ENCODE results near the gene NEUROG1. TPM values are rescaled to one million over a fixed set of nuclear protein-coding genes. Genes with fewer than 3 reads are reported as not detected.

Gene NEUROG1
- total and polyA plus RNA-seq, 2 of the 13 experiments (the other 11 are each of a cell fraction or from before 2014, with no cell fraction given) = not detected

GRCh38 chr5:135491552-135492318, 44.0 kb downstream of the NEUROG1 start (continued):
- TF ChIP-seq ZXDC (CRISPR knock-in tag; IDR thresholded peaks at IDR 0.05) (no peak), MED13 (CRISPR knock-in tag; IDR thresholded peaks at IDR 0.05) (no peak), ZNF382 (CRISPR knock-in tag; IDR thresholded peaks at IDR 0.05; ENCODE audit: borderline replicate concordance) (no peak), ZNF768 (CRISPR knock-in tag; IDR thresholded peaks at IDR 0.05) (peak; percentile 11; the same call in 1 of the 2 replicates), PLRG1 (conservative IDR thresholded peaks at IDR 0.05) (no peak)

GRCh38 chr5:135491038-135491551, 44.7 kb downstream of the NEUROG1 start:
- Histone ChIP-seq H3K9ac (ENCODE audit: insufficient read depth, low read depth, low read length) (no peak overlapping the region), H3K4me2 (ENCODE audit: low read depth, low read length) (peak overlapping the region; percentile 52), H4K20me1 (ENCODE audit: insufficient read depth, low read length) (no peaks in the 10 kb centered on the region), H3K9me3 (ENCODE audit: low read length) (no peaks in the 10 kb centered on the region), H3K4me1 (ENCODE audit: insufficient read depth, low read length) (peaks cover 71% of the 10 kb centered on the region), H3K27ac (ENCODE audit: extremely low read length, insufficient read depth, low read length) (no peak overlapping the region), H3K27me3 (ENCODE audit: control insufficient read depth in 1 of 2, insufficient read depth in 2 of 2, low read length in 2 of 2) (peaks cover 0 to 24% of the 10 kb centered on the region in 2 experiments; a peak in 3 of 5 replicates), H3K36me3 (replicated peaks in 1 of 2; ENCODE audit: control insufficient read depth in 1 of 2, insufficient read depth in 2 of 2, low read length in 2 of 2) (no peaks in the 10 kb centered on the region), H3K79me2 (ENCODE audit: insufficient read depth, low read length) (no peaks in the 10 kb centered on the region), H2AFZ (ENCODE audit: low read length) (no peak overlapping the region), H3K4me3 (replicated peaks in 1 of 3; ENCODE audit: insufficient read depth in 1 of 3, low read depth in 2 of 3, low read length in 3 of 3) (peak overlapping the region in 1 of 3 experiments; percentile 60; a peak in 1 of 6 replicates)
- DNase-seq (ENCODE audit: low spot score) = no peak
- intact Hi-C loops (cut with micrococcal nuclease; ENCODE audit: unreplicated experiment) (no loop called here), in situ Hi-C loops (cut with HindIII; ENCODE audit: extremely low pct_ligation_motif_present, low pct_unique_long_range_greater_than_20kb) (no loop called here)
- ATAC-seq = no peak
- POLR2A ChIA-PET = interaction anchor here (2.2 kb wide), 1 partner anchor 9 kb away, joined by 6 read pairs; no protein-coding TSS in a partner anchor
- CTCF ChIA-PET (ENCODE audit: low intra/inter-chr PET ratio, low total read pairs) = no interaction called here
- BruUV-seq (replicated peaks) = no TSS peak
- WGBS (ENCODE audit: low lambda C conversion rate) = 67% methylated on average over 9 of the region's 14 CpGs
- no peak for FAIRE-seq
- TF ChIP-seq RBFOX2 (IDR thresholded peaks at IDR 0.05; ENCODE audit: low read depth, low read length) (no peak), TBP (CRISPR knock-in tag; IDR thresholded peaks at IDR 0.05) (no peak), STAG1 (CRISPR knock-in tag; IDR thresholded peaks at IDR 0.05) (no peak), ZEB1 (IDR thresholded peaks at IDR 0.05; ENCODE audit: insufficient replicate concordance, low read depth) (no peak), REST (IDR thresholded peaks at IDR 0.05; ENCODE audit: borderline replicate concordance in 1 of 2, low read depth in 1 of 2, low read length in 2 of 2) (no peak), ZNF501 (CRISPR knock-in tag; IDR thresholded peaks at IDR 0.05) (no peak), ZNF576 (CRISPR knock-in tag; IDR thresholded peaks at IDR 0.05) (no peak), RBM39 (IDR thresholded peaks at IDR 0.05; ENCODE audit: low read depth, low read length, poor library complexity, severe bottlenecking) (no peak)
